ENCODE data around the gene DST.
"Not testable (repeated sequence)": the region's sequence is repeated elsewhere in the genome, so short reads cannot be mapped to it uniquely, and the experiment has no call there.

DST gene

DNA sequence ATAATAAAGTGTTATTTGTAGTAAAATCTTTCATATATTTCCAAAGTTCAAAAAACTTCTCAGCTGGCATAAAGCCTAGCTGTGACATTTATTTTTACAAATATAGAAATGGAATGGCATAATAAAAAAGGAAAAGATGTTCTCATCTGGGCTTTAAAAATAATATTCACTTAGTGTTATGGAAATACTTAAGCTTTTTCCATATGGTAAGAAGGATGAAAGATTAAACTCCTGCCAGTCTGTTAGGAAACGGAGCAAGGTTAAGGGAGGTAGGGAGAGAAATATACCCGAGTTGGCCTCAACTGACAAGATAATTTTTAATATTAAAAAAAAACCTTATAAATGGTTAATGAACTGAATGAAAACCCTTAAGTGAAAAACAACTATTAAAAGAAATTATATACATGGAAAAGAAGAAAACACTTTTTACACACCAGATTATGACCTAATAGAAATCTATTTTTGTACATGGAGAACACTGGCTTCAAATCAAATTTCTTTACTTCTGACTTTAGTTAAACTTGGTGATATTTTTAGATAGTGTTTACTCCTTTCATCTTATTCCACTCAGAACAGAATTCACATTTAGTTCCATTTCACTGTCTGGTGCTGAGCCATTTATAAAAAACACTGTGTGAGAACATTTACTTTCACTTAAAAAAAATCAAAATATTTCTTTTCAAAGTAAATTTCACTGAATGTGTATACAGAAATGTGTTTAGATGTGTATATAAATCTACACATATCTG, 137.0 kb downstream of the DST start:
- FAIRE-seq: no peak
- TF ChIP-seq, protein P1, sequence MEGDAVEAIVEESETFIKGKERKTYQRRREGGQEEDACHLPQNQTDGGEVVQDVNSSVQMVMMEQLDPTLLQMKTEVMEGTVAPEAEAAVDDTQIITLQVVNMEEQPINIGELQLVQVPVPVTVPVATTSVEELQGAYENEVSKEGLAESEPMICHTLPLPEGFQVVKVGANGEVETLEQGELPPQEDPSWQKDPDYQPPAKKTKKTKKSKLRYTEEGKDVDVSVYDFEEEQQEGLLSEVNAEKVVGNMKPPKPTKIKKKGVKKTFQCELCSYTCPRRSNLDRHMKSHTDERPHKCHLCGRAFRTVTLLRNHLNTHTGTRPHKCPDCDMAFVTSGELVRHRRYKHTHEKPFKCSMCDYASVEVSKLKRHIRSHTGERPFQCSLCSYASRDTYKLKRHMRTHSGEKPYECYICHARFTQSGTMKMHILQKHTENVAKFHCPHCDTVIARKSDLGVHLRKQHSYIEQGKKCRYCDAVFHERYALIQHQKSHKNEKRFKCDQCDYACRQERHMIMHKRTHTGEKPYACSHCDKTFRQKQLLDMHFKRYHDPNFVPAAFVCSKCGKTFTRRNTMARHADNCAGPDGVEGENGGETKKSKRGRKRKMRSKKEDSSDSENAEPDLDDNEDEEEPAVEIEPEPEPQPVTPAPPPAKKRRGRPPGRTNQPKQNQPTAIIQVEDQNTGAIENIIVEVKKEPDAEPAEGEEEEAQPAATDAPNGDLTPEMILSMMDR (IDR thresholded peaks at IDR 0.05; ENCODE audit: insufficient read depth, missing control alignments): no peak

DNA sequence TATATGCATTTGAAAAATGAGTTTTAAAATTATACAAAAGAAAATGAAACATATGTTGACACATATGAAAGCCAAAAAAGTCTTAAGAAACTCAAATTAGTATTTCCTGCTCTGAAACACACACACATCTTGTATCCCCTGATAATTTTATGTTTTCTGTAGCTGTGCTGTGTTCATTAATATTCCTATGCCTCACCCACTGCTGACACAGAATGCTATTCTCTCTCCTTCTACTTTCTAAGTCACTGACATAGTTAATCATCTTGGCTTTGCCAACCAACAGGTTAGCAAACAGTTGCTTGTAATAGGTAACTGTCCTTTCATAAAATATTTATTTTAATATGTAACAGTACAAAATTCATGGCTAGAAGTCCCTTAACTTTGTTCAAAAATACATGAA, 140.7 kb downstream of the DST start:
- FAIRE-seq: no peak
- DNase-seq (ENCODE audit: insufficient read length, low spot score): no peak
- TF ChIP-seq, protein P1 (IDR thresholded peaks at IDR 0.05; ENCODE audit: insufficient read depth, missing control alignments): no peak

More for the DNA sequence above, 137.0 kb downstream of the DST start:
- no peak for DNase-seq (ENCODE audit: insufficient read length, low spot score)

- FAIRE-seq (peak; percentile 6), DNase-seq (ENCODE audit: insufficient read length, low spot score) (no peak)
- TF ChIP-seq, protein P1 (IDR thresholded peaks at IDR 0.05; ENCODE audit: insufficient read depth, missing control alignments): no peak
Observed at GRCh38 chr6:56499095-56499494, 143.6 kb downstream of the DST start.

DNA sequence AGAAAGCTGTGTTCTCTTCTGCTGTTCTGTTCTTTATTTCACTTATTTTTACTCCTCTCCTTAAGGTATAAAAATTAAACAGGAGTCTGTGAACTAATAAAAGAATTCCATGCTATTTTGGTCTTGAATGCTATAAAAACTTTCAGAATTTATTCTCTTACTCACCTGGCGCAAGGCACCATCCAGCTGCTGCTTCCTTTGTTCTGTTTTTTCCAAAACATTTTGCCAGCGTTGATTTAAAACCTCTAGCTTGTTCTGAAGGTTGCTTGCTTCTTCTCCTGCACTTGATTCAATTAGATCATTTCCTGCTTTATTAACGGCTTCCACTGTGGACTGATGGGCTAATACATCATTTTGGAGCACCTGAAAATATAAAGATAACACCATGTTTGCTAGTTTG, 145.0 kb downstream of the DST start:
- DNase-seq (ENCODE audit: insufficient read length, low spot score): no peak
- no peak for FAIRE-seq

GRCh38 chr6:56497240-56497639, 145.4 kb downstream of the DST start:
- DNase-seq (ENCODE audit: insufficient read length, low spot score) (no peak), FAIRE-seq (peak; percentile 81)
- TF ChIP-seq, protein P1 (IDR thresholded peaks at IDR 0.05; ENCODE audit: insufficient read depth, missing control alignments): no peak

More for the DNA sequence above, 145.0 kb downstream of the DST start:
- TF ChIP-seq, protein P1 (IDR thresholded peaks at IDR 0.05; ENCODE audit: insufficient read depth, missing control alignments): no peak

DNA sequence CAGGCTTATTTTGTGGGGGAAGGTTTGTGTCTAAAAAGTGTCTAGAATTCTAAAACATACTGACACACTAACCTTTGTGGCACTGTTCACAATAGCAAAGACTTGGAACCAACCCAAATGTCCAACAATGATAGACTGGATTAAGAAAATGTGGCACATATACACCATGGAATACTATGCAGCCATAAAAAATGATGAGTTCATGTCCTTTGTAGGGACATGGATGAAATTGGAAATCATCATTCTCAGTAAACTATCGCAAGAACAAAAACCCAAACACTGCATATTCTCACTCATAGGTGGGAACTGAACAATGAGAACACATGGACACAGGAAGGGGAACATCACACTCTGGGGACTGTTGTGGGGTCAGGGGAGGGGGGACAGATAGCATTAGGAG, 146.0 kb downstream of the DST start:
- FAIRE-seq; DNase-seq (ENCODE audit: insufficient read length, low spot score): not testable (repeated sequence)

GRCh38 chr6:56495654-56496053, 147.0 kb downstream of the DST start:
- DNase-seq (ENCODE audit: insufficient read length, low spot score) (no peak), FAIRE-seq (peak; percentile 71)
- TF ChIP-seq, protein P1 (IDR thresholded peaks at IDR 0.05; ENCODE audit: insufficient read depth, missing control alignments): no peak

Data from D721Med (cell line).